ENCODE results near the gene SEMA3C.
A peak's percentile ranks its signal among the peaks of the same experiment; 100 is the strongest.

The SEMA3C gene

DNA sequence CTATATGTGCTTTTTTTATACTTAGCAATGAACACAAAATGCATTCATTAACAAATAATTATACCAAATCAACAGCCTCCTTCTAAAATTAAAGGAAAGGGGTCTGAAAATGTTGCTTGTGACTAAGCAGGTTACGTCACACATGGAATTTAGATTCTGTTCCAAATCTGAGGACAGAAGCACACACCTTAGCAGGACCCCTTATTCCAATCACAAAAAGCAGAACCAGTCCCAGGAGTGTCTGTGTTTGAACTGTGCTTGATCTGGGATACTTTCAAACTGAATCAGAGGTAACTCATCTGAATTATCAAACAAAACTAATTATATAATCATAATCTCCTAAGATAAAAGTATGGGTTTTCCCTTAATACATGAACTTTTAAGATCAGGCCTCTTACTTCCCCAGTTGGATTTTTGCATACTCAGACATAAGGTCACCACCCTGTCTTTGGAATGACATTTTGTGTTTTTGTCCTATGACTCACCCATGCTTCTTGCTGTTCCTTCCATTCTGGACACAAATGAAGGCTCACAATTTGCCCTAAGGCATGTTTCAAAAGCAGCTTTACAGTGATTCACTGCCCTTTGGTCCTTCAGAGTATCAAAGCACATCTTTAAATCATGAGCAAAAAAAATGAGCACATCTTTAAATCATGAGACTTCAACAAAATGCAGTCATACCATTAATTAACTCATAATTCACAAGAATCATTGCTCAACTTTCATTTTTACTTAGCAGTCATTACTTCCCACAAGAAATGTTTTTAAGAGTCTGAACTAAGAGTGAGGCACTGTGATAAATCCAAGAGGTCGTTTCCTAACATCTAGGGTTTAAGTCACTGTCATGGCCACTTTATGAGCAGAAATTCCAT lies 35.5 kb downstream of the SEMA3C start (continued):
- peak; percentile 75 for TF ChIP-seq ZBTB17 (tag by site-specific recombination; IDR thresholded peaks at IDR 0.05)
- TF ChIP-seq ZNF544 (tag by site-specific recombination; IDR thresholded peaks at IDR 0.05) = no peak
- TF ChIP-seq ZBTB8A (tag by site-specific recombination; IDR thresholded peaks at IDR 0.05) = no peak; the same call in 1 of the 2 replicates
- no peak for TF ChIP-seq ZBTB26 (tag by site-specific recombination; optimal IDR thresholded peaks at IDR 0.05)
- no peak for TF ChIP-seq ZNF548 (tag by site-specific recombination; IDR thresholded peaks at IDR 0.05)
- TF ChIP-seq INSM2 (tag by site-specific recombination; IDR thresholded peaks at IDR 0.05) = peak; percentile 96
- TF ChIP-seq, protein P1, sequence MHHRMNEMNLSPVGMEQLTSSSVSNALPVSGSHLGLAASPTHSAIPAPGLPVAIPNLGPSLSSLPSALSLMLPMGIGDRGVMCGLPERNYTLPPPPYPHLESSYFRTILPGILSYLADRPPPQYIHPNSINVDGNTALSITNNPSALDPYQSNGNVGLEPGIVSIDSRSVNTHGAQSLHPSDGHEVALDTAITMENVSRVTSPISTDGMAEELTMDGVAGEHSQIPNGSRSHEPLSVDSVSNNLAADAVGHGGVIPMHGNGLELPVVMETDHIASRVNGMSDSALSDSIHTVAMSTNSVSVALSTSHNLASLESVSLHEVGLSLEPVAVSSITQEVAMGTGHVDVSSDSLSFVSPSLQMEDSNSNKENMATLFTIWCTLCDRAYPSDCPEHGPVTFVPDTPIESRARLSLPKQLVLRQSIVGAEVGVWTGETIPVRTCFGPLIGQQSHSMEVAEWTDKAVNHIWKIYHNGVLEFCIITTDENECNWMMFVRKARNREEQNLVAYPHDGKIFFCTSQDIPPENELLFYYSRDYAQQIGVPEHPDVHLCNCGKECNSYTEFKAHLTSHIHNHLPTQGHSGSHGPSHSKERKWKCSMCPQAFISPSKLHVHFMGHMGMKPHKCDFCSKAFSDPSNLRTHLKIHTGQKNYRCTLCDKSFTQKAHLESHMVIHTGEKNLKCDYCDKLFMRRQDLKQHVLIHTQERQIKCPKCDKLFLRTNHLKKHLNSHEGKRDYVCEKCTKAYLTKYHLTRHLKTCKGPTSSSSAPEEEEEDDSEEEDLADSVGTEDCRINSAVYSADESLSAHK (tag by site-specific recombination; IDR thresholded peaks at IDR 0.05) = peak; percentile 70
- no peak for TF ChIP-seq BCL11B (tag by site-specific recombination; IDR thresholded peaks at IDR 0.05; ENCODE audit: low read depth)
- 0 out of 2 replicates have a peak, but pooled peaks have one; percentile 14 for TF ChIP-seq ZNF335 (tag by site-specific recombination; conservative IDR thresholded peaks at IDR 0.05)
- no peak for TF ChIP-seq ZNF354C (tag by site-specific recombination; IDR thresholded peaks at IDR 0.05; ENCODE audit: borderline replicate concordance, low read depth)
- TF ChIP-seq KLF16 (tag by site-specific recombination; IDR thresholded peaks at IDR 0.05) = peak; percentile 85
- TF ChIP-seq ZNF184 (tag by site-specific recombination; IDR thresholded peaks at IDR 0.05) = 0 out of 2 replicates have a peak, but pooled peaks have one; percentile 64
- no peak for TF ChIP-seq ZNF37A (tag by site-specific recombination; IDR thresholded peaks at IDR 0.05)
- TF ChIP-seq ZFP37 (tag by site-specific recombination; IDR thresholded peaks at IDR 0.05) = peak; percentile 96

GRCh38 chr7:80882213-80882801 lies 36.5 kb downstream of the SEMA3C start:
- no peak overlapping the region for H3K27ac ChIP-seq (ENCODE audit: extremely low read depth, low read depth, low read length)
- no peaks in the 10 kb centered on the region for H3K9me3 ChIP-seq (ENCODE audit: control insufficient read depth, insufficient read depth, low read depth, low read length)
- no peak overlapping the region for H3K4me3 ChIP-seq (ENCODE audit: low read depth, low read length)
- CTCF ChIA-PET = interaction anchor here (1.6 kb wide), 1 partner anchor 35 kb away, joined by 3 read pairs; no protein-coding TSS in a partner anchor
- peaks cover 35% of the 10 kb centered on the region for H3K4me1 ChIP-seq (ENCODE audit: control insufficient read depth, insufficient read depth, low read length)
- H3K36me3 ChIP-seq (ENCODE audit: control insufficient read depth in 2 of 2, insufficient read depth in 1 of 2, low read length in 2 of 2) = no peaks in the 10 kb centered on the region
- POLR2A ChIA-PET = no interaction called here
- TF ChIP-seq ZNF707 (tag by site-specific recombination; IDR thresholded peaks at IDR 0.05) (no peak), ZNF629 (tag by site-specific recombination; IDR thresholded peaks at IDR 0.05) (peak; percentile 28; the same call in 1 of the 2 replicates), ZEB2 (tag by site-specific recombination; IDR thresholded peaks at IDR 0.05) (0 out of 2 replicates have a peak, but pooled peaks have one; percentile 11), ZNF16 (tag by site-specific recombination; IDR thresholded peaks at IDR 0.05; ENCODE audit: low read depth) (no peak), ZSCAN30 (tag by site-specific recombination; IDR thresholded peaks at IDR 0.05) (no peak), MZF1 (tag by site-specific recombination; IDR thresholded peaks at IDR 0.05; ENCODE audit: borderline replicate concordance) (no peak), ZBTB17 (tag by site-specific recombination; IDR thresholded peaks at IDR 0.05) (0 out of 2 replicates have a peak, but pooled peaks have one; percentile 29), KLF9 (tag by site-specific recombination; IDR thresholded peaks at IDR 0.05; ENCODE audit: low read depth) (no peak), HIC1 (tag by site-specific recombination; IDR thresholded peaks at IDR 0.05) (0 out of 2 replicates have a peak, but pooled peaks have one; percentile 32), ZFP37 (tag by site-specific recombination; IDR thresholded peaks at IDR 0.05) (no peak)
- TF ChIP-seq, protein P2, sequence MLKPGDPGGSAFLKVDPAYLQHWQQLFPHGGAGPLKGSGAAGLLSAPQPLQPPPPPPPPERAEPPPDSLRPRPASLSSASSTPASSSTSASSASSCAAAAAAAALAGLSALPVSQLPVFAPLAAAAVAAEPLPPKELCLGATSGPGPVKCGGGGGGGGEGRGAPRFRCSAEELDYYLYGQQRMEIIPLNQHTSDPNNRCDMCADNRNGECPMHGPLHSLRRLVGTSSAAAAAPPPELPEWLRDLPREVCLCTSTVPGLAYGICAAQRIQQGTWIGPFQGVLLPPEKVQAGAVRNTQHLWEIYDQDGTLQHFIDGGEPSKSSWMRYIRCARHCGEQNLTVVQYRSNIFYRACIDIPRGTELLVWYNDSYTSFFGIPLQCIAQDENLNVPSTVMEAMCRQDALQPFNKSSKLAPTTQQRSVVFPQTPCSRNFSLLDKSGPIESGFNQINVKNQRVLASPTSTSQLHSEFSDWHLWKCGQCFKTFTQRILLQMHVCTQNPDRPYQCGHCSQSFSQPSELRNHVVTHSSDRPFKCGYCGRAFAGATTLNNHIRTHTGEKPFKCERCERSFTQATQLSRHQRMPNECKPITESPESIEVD (tag by site-specific recombination; IDR thresholded peaks at IDR 0.05) = peak; percentile 33; the same call in 1 of the 2 replicates
- TF ChIP-seq, protein P3, sequence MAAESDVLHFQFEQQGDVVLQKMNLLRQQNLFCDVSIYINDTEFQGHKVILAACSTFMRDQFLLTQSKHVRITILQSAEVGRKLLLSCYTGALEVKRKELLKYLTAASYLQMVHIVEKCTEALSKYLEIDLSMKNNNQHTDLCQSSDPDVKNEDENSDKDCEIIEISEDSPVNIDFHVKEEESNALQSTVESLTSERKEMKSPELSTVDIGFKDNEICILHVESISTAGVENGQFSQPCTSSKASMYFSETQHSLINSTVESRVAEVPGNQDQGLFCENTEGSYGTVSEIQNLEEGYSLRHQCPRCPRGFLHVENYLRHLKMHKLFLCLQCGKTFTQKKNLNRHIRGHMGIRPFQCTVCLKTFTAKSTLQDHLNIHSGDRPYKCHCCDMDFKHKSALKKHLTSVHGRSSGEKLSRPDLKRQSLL (tag by site-specific recombination; IDR thresholded peaks at IDR 0.05) = no peak
